Measurements from ENCODE around the gene ANKFN1.

The ANKFN1 gene

DNA sequence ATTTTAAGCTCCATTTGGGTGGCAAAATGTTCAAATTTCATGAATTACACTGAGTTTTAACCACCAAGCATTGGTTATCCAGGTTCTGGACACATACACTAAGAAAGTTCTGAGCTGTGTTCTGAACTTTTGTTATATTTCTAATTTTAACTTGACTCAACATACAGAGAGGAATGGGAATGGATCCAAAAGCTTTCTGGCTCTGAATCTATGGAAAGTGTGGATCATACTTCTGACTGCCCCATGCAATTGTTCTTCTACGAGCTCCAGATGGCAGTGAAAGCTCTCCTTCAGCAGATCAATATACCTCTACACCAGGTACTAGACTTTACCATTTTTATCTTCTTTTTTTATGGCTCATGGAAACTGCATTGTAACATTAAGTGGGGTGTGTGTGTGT, 327.2 kb downstream of the ANKFN1 start:
- TF ChIP-seq, protein P1, sequence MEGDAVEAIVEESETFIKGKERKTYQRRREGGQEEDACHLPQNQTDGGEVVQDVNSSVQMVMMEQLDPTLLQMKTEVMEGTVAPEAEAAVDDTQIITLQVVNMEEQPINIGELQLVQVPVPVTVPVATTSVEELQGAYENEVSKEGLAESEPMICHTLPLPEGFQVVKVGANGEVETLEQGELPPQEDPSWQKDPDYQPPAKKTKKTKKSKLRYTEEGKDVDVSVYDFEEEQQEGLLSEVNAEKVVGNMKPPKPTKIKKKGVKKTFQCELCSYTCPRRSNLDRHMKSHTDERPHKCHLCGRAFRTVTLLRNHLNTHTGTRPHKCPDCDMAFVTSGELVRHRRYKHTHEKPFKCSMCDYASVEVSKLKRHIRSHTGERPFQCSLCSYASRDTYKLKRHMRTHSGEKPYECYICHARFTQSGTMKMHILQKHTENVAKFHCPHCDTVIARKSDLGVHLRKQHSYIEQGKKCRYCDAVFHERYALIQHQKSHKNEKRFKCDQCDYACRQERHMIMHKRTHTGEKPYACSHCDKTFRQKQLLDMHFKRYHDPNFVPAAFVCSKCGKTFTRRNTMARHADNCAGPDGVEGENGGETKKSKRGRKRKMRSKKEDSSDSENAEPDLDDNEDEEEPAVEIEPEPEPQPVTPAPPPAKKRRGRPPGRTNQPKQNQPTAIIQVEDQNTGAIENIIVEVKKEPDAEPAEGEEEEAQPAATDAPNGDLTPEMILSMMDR (IDR thresholded peaks at IDR 0.05; ENCODE audit: low read length, missing control alignments): no peak
- no peak for DNase-seq (ENCODE audit: low read depth)
- H3K4me3 ChIP-seq (replicated peaks; ENCODE audit: low read depth, low read length): no peak overlapping the region

DNA sequence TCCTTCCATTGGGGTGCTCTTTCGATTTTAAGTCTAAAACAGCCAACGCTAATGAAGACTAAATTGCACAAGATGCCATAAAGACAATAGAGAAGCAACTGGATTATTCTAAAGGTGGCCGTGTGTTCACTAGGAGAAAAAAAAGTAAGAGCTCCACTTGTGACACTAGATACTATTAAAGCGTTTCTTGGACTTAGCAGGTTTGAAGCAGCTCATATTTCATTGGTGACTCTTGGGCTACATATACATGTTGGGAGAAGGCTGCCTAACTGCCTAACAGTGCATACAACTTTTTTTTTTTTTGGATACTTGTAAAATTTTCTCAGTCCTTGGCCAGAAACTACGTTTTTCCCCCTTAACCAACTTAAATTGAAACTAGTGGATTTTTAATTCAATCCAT, 328.4 kb downstream of the ANKFN1 start:
- TF ChIP-seq, protein P1 (IDR thresholded peaks at IDR 0.05; ENCODE audit: low read length, missing control alignments): no peak
- H3K4me3 ChIP-seq (replicated peaks; ENCODE audit: low read depth, low read length): no peak overlapping the region
- no peak for DNase-seq (ENCODE audit: low read depth)

DNA sequence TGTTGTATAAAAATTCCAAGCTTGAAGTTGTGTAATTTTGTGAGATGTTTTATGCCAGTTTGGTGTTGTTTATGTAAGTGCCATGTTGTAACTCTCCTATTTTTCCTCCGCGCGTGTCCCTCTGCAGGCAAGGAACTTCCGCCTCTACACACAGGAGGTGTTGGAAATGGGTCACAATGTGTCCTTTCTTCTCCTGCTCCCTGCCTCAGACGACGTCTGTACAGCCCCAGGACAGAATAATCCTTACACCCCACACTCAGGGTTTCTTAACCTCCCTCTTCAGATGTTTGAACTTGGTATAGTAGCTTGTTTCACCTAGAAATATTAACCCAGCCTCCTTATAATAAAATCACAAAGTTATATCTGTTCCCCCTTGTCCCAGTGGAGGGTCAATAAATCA, 329.0 kb downstream of the ANKFN1 start:
- TF ChIP-seq, protein P1 (IDR thresholded peaks at IDR 0.05; ENCODE audit: low read length, missing control alignments): no peak
- no peak for DNase-seq (ENCODE audit: low read depth)

DNA sequence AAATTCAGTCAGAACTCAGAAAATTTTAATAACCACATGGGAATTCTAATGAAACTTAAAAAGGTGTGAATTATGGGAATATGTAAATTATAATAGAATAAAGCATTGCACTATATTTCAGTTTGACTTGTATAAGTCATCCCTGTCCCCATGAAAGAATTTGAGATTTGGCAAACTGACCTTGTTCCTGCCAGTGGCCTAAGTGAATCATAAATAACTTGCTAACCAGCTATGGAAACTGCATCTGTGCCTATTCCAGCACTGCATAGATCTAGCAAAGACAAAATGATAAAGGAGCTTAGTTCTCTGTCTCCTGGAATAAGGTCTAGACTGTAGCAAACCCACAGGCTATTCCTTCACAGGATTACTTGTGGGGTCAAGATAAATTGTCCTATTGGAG, 333.5 kb downstream of the ANKFN1 start:
- H3K4me3 ChIP-seq (replicated peaks; ENCODE audit: low read depth, low read length): no peak overlapping the region
- TF ChIP-seq, protein P1 (IDR thresholded peaks at IDR 0.05; ENCODE audit: low read length, missing control alignments): no peak
- no peak for DNase-seq (ENCODE audit: low read depth)

More for the DNA sequence above, 329.0 kb downstream of the ANKFN1 start:
- no peak overlapping the region for H3K4me3 ChIP-seq (replicated peaks; ENCODE audit: low read depth, low read length)

DNA sequence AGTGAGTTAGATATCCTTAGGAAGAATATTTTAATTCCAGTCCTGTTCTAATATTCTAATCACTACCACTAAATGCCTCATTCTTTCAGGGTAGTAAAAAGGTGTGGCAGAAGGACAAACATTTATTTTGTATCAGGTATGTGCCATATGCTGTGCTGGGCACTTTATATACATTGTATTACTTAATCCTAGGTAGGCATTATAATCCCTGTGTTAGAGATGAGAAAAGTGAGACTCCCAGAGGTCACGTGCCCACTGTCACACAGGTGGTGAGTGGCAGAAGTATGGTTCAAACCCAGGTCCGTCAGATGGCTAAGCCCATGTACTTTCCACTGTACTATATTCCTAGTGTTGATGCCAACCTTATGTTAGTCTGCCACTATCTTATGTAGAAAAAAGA, 335.5 kb downstream of the ANKFN1 start:
- DNase-seq (ENCODE audit: low read depth): no peak
- TF ChIP-seq, protein P1 (IDR thresholded peaks at IDR 0.05; ENCODE audit: low read length, missing control alignments): no peak
- no peak overlapping the region for H3K4me3 ChIP-seq (replicated peaks; ENCODE audit: low read depth, low read length)

DNA sequence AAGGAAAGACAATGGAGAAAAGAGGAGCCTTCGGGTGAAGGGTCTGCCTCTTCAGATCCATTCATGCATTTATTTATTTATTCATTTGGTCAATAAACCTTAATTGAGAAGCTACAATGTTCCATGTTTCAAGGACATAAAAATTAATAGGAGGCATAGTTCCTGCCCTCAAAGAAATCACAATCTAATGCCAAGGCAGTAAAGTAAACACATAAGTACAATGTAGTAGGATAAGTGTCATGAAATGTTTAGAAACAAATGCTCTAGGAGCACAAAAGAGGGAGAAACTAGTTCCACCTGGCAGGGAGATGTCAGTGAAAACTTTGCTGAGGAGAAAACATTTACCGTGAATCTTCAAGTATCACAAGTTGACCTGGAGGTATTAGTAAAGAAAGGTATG, 336.7 kb downstream of the ANKFN1 start:
- TF ChIP-seq, protein P1 (IDR thresholded peaks at IDR 0.05; ENCODE audit: low read length, missing control alignments): no peak
- DNase-seq (ENCODE audit: low read depth): no peak
- H3K4me3 ChIP-seq (replicated peaks; ENCODE audit: low read depth, low read length): no peak overlapping the region

DNA sequence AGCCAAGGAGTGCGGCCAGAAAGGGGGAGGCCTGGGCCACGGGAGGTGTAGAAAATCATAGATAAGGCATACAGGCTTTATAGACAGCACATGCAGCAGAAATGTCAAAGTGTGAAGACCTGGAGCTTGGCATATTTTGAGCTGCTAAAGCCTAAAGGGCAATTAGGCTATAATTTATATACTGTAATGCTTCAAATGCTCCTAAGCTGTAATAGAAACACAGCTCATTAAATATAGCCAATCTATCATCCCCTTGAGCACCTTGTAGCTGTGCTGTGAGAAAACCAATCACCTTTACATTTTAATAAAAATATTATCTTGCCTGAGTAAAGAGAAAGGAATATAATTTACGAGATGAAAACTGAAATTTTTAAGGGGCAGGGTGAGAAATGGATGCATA, 342.3 kb downstream of the ANKFN1 start:
- H3K4me3 ChIP-seq (replicated peaks; ENCODE audit: low read depth, low read length): no peak overlapping the region
- TF ChIP-seq, protein P1 (IDR thresholded peaks at IDR 0.05; ENCODE audit: low read length, missing control alignments): no peak
- DNase-seq (ENCODE audit: low read depth): no peak

Measured in fibroblast of pulmonary artery (primary cell).